HG02943 (cell line): ENCODE measurements around the gene ADORA1.

Experiments
- ATAC-seq: cut with Tn5 transposase; IDR thresholded peaks from one replicate; pipeline ENCODE4 v1.9.1; 2021; ENCODE audit warnings: mild to moderate bottlenecking, low read depth, moderate library complexity; ENCODE audit not compliant: unreplicated experiment

ADORA1 gene

GRCh38 chr1:203153051-203153988, 25.8 kb downstream of the ADORA1 start:
- no peak for ATAC-seq

GRCh38 chr1:203153989-203154821, 26.7 kb downstream of the ADORA1 start:
- no peak for ATAC-seq

GRCh38 chr1:203156280-203156679, 28.8 kb downstream of the ADORA1 start:
- ATAC-seq, result no peak

GRCh38 chr1:203158423-203158822, 30.9 kb downstream of the ADORA1 start:
- no peak for ATAC-seq

- no peak for ATAC-seq
Observed at GRCh38 chr1:203158960-203159665, 31.6 kb downstream of the ADORA1 start.

GRCh38 chr1:203159844-203160243, 32.3 kb downstream of the ADORA1 start:
- no peak for ATAC-seq

GRCh38 chr1:203161175-203161574, 33.6 kb downstream of the ADORA1 start:
- no peak for ATAC-seq

GRCh38 chr1:203161703-203162102, 34.2 kb downstream of the ADORA1 start:
- no peak for ATAC-seq

- no peak for ATAC-seq
Observed at GRCh38 chr1:203162403-203162802, 34.9 kb downstream of the ADORA1 start.

GRCh38 chr1:203163891-203164635, 36.5 kb downstream of the ADORA1 start:
- ATAC-seq, result no peak

GRCh38 chr1:203165101-203165799, 37.7 kb downstream of the ADORA1 start:
- ATAC-seq, result no peak

- ATAC-seq, result no peak
Observed at GRCh38 chr1:203165800-203166161, 38.3 kb downstream of the ADORA1 start.

- ATAC-seq, result no peak
Observed at GRCh38 chr1:203166192-203166940, 38.8 kb downstream of the ADORA1 start.

- no peak for ATAC-seq
Observed at GRCh38 chr1:203167026-203167912, 39.7 kb downstream of the ADORA1 start.

- no peak for ATAC-seq
Observed at GRCh38 chr1:203167913-203168200, 40.3 kb downstream of the ADORA1 start.

GRCh38 chr1:203168256-203168786, 40.8 kb downstream of the ADORA1 start:
- ATAC-seq, result no peak

- no peak for ATAC-seq
Observed at GRCh38 chr1:203168991-203169390, 41.5 kb downstream of the ADORA1 start.
